ENCODE data around the gene ADI1.

The ADI1 gene

DNA sequence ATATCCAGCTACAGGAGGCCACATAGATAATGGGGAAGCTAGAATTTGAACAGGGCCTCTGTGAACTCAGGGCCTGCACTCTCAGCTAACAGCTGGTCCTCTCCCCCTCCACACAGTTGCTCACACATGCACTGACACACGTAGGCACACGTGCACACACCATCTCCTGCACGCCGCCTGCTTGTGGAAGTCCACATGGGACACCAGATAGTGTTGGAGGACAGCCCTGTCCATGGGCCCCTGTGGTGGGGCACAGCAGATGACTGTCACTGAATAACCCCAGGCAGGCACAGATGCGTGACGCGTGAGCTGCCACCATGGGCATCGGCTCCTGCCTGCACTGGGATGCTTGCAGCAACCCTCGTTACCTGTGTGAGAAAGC is 52.9 kb downstream of the ADI1 start:
- Histone ChIP-seq H3K27ac (ENCODE audit: low read depth, low read length) (no peak overlapping the region), H3K36me3 (ENCODE audit: insufficient read depth, low read length) (peaks cover 26% of the 10 kb centered on the region), H3K4me3 (ENCODE audit: low read length) (no peak overlapping the region)

GRCh38 chr2:3465844-3466481 is 53.4 kb downstream of the ADI1 start:
- Histone ChIP-seq H3K4me3 (ENCODE audit: low read length) (no peak overlapping the region), H3K9ac (ENCODE audit: low read depth, low read length) (no peak overlapping the region), H3K36me3 (ENCODE audit: insufficient read depth, low read length) (peaks cover 26% of the 10 kb centered on the region), H3K9me3 (ENCODE audit: insufficient read depth, low read depth, low read length) (no peaks in the 10 kb centered on the region), H3K27ac (ENCODE audit: low read depth, low read length) (no peak overlapping the region), H3K4me1 (ENCODE audit: insufficient read depth, low read length) (no peaks in the 10 kb centered on the region), H3K27me3 (ENCODE audit: insufficient read depth, low read length) (no peaks in the 10 kb centered on the region)
- WGBS = 85% methylated on average over 13 of the region's 13 CpGs

More for the DNA sequence above, 52.9 kb downstream of the ADI1 start:
- Histone ChIP-seq H3K27me3 (ENCODE audit: insufficient read depth, low read length) (no peaks in the 10 kb centered on the region), H3K9me3 (ENCODE audit: insufficient read depth, low read depth, low read length) (no peaks in the 10 kb centered on the region), H3K4me1 (ENCODE audit: insufficient read depth, low read length) (no peaks in the 10 kb centered on the region), H3K9ac (ENCODE audit: low read depth, low read length) (no peak overlapping the region)
- WGBS = 96% methylated on average over 9 of the region's 9 CpGs

DNA sequence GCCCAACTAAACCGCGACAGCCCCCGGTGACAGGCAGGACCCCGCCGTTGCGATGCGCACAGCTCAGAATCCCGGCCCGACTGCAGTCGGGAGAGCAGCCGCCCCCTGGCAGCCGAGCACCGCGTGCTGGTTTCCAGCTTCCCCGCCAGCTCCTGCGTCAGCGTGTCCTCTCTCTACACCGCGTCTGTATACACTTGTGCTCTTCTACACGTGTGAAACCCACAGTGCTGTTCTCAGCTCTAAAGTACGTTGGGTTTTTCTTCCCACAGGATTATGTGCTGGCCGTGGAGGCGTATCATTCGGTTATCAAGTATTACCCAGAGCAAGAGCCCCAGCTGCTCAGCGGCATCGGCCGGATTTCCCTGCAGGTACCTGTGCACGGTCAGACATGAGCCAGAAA is 54.0 kb downstream of the ADI1 start:
- Histone ChIP-seq H3K4me1 (ENCODE audit: insufficient read depth, low read length) (no peaks in the 10 kb centered on the region), H3K9me3 (ENCODE audit: insufficient read depth, low read depth, low read length) (no peaks in the 10 kb centered on the region), H3K36me3 (ENCODE audit: insufficient read depth, low read length) (peaks cover 24% of the 10 kb centered on the region), H3K9ac (ENCODE audit: low read depth, low read length) (no peak overlapping the region), H3K27me3 (ENCODE audit: insufficient read depth, low read length) (no peaks in the 10 kb centered on the region), H3K4me3 (ENCODE audit: low read length) (no peak overlapping the region), H3K27ac (ENCODE audit: low read depth, low read length) (no peak overlapping the region)
- WGBS = 94% methylated on average over 28 of the region's 28 CpGs

GRCh38 chr2:3464401-3465005 is 54.8 kb downstream of the ADI1 start:
- Histone ChIP-seq H3K36me3 (ENCODE audit: insufficient read depth, low read length) (peaks cover 17% of the 10 kb centered on the region), H3K4me1 (ENCODE audit: insufficient read depth, low read length) (no peaks in the 10 kb centered on the region), H3K9ac (ENCODE audit: low read depth, low read length) (no peak overlapping the region), H3K27me3 (ENCODE audit: insufficient read depth, low read length) (no peaks in the 10 kb centered on the region), H3K27ac (ENCODE audit: low read depth, low read length) (no peak overlapping the region), H3K9me3 (ENCODE audit: insufficient read depth, low read depth, low read length) (no peaks in the 10 kb centered on the region), H3K4me3 (ENCODE audit: low read length) (no peak overlapping the region)
- WGBS = 96% methylated on average over 21 of the region's 21 CpGs

DNA sequence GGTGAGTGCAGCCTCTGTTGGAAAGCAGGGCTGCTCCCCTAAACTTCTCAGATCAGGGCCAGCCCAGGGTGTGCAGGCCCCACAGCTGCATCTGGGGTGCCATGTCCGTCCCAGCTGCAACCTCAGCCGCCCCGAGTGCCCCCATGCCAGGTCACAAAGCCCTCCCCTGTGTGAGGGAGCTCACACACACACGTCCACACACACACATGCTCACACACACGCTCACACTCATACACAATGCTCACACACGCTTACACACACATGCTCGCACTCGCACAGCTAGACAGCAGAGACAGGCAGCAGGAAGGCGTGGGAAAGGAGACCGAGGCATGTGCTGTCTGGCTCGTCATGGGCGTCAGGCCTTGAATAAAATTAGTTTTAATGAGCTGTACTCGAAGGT is 55.4 kb downstream of the ADI1 start:
- H3K27ac ChIP-seq (ENCODE audit: low read depth, low read length) = no peak overlapping the region
- no peaks in the 10 kb centered on the region for H3K27me3 ChIP-seq (ENCODE audit: insufficient read depth, low read length)
- 96% methylated on average over 13 of the region's 13 CpGs for WGBS
- peaks cover 13% of the 10 kb centered on the region for H3K36me3 ChIP-seq (ENCODE audit: insufficient read depth, low read length)
- H3K4me3 ChIP-seq (ENCODE audit: low read length) = no peak overlapping the region
- H3K9ac ChIP-seq (ENCODE audit: low read depth, low read length) = no peak overlapping the region
- H3K9me3 ChIP-seq (ENCODE audit: insufficient read depth, low read depth, low read length) = no peaks in the 10 kb centered on the region
- H3K4me1 ChIP-seq (ENCODE audit: insufficient read depth, low read length) = no peaks in the 10 kb centered on the region

DNA sequence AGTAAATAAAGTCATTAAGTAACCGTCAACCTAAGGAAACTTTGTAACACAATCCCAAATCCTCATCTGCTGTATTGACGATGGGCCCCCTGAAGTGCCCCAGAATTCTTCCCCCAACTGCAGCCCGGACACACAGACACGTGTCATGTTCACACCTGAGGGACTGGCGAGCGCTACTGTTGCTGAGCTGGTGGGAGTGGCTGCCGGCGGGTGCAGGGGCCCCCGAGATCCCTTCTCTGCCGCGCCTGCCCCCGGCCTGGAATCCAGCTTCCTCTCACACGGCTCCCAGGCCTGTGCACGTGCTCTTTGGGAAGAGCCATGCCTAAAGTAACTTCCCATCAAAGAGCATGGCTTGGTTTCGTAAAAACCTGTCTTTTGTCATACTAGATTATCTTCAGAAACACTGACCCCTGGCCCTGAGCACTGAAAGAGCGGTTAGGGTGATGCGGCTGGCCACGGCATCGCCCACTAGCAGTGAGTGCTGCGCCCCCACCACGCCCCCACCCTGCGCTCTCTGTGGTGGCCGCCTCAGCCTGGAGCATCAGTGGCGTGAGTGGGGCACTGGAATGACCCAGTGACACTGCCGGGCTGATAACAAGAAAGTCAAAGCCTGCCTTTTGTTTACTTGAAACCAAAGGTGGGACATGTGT is 56.0 kb downstream of the ADI1 start:
- 91% methylated on average over 25 of the region's 25 CpGs for WGBS
- H3K27ac ChIP-seq (ENCODE audit: low read depth, low read length) = no peak overlapping the region

DNA sequence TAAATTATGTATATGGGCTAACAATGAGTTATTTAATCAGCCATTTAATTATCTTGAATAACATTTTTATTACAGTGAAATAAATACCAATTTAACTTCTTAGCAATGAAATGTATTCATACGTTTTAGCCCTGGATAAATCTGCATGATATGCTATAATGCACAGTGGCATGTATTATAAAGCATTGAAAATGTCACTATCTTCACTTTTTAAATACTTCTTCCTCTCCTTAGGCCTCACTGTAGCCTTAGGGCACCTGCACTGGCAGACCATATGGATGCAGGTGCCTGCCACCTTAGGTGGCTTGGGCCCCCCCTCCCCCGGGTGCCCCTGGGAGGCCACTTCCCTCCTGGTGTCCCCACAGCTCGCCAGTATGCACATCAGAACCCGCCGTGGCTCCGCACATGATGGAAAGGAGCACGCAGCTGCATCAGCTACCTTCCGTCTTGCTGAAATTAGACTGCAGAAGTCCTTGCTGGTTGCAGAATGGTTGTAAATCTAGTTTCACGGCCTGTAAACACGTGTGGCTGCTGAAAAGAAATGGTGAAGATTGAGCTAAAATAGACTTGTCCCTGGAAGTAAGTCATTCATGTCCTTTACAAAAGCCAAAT is 56.7 kb downstream of the ADI1 start:
- no peak overlapping the region for H3K9ac ChIP-seq (ENCODE audit: low read depth, low read length)
- no peak overlapping the region for H3K4me3 ChIP-seq (ENCODE audit: low read length)
- no peak overlapping the region for H3K27ac ChIP-seq (ENCODE audit: low read depth, low read length)
- WGBS = 86% methylated on average over 9 of the region's 10 CpGs
- no peaks in the 10 kb centered on the region for H3K4me1 ChIP-seq (ENCODE audit: insufficient read depth, low read length)
- peaks cover 16% of the 10 kb centered on the region for H3K36me3 ChIP-seq (ENCODE audit: insufficient read depth, low read length)
- no peaks in the 10 kb centered on the region for H3K27me3 ChIP-seq (ENCODE audit: insufficient read depth, low read length)
- no peaks in the 10 kb centered on the region for H3K9me3 ChIP-seq (ENCODE audit: insufficient read depth, low read depth, low read length)

More for the DNA sequence above, 56.0 kb downstream of the ADI1 start:
- H3K9ac ChIP-seq (ENCODE audit: low read depth, low read length) = no peak overlapping the region
- peaks cover 14% of the 10 kb centered on the region for H3K36me3 ChIP-seq (ENCODE audit: insufficient read depth, low read length)
- H3K9me3 ChIP-seq (ENCODE audit: insufficient read depth, low read depth, low read length) = no peaks in the 10 kb centered on the region
- no peaks in the 10 kb centered on the region for H3K4me1 ChIP-seq (ENCODE audit: insufficient read depth, low read length)
- no peaks in the 10 kb centered on the region for H3K27me3 ChIP-seq (ENCODE audit: insufficient read depth, low read length)
- H3K4me3 ChIP-seq (ENCODE audit: low read length) = no peak overlapping the region

- 62% methylated on average over 12 of the region's 12 CpGs for WGBS
- H3K9ac ChIP-seq (ENCODE audit: low read depth, low read length) = no peak overlapping the region
- no peaks in the 10 kb centered on the region for H3K9me3 ChIP-seq (ENCODE audit: insufficient read depth, low read depth, low read length)
- H3K4me1 ChIP-seq (ENCODE audit: insufficient read depth, low read length) = no peaks in the 10 kb centered on the region
- no peaks in the 10 kb centered on the region for H3K27me3 ChIP-seq (ENCODE audit: insufficient read depth, low read length)
- 0 out of 2 replicates have a peak overlapping the region, but pooled peaks have one; percentile 12 for H3K27ac ChIP-seq (ENCODE audit: low read depth, low read length)
- no peak overlapping the region for H3K4me3 ChIP-seq (ENCODE audit: low read length)
- peaks cover 15% of the 10 kb centered on the region for H3K36me3 ChIP-seq (ENCODE audit: insufficient read depth, low read length)
These were observed 57.4 kb downstream of the ADI1 start for GRCh38 chr2:3461801-3462492.

DNA sequence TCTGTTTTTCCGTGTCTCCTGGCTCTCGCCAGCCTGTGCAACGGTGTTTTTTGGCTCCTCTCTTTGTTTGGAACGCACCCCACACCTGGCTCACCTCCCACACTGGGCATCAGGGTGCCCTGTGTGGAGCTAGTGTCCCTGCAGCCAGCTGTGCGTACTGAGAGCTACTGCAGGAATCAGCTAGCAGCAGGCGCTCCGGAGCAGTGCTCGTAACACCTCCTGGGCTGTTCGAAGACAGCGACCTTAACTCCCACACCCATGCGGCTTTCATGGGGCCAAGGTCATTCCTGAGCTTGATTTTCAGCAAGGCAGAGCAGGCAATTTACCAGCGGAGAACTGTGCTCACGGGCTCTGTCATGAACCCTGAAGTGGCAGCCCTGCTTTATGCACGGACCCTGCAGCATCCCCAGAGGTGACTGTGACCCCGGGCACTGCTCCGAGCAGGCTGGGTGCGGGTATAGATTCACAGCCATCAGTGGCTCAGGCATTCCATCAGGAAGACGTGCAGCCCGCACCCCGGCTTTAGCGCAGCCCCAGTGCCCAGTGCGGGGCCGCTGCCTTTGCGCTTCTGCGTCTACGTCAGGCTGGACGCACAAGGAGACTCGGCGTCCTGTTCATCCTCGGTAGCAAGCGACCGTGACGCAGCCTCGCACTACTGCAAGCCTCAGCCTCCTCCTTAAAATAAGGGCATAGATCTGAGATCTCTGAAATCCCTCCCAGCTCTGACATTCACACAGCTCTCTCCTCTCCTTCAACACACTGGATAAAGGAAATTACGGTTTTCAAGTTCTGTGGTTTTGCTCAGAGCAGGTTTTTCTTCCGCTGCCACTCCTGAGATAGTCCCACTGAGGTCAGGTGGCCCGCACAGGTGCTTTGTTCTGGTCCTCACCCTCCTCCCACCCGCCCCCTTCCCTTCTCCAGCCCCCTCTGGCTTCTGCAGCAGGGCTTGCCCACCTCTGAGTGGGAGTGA is 58.2 kb downstream of the ADI1 start:
- Histone ChIP-seq H3K27ac (ENCODE audit: low read depth, low read length) (no peak overlapping the region), H3K9ac (ENCODE audit: low read depth, low read length) (no peak overlapping the region)

DNA sequence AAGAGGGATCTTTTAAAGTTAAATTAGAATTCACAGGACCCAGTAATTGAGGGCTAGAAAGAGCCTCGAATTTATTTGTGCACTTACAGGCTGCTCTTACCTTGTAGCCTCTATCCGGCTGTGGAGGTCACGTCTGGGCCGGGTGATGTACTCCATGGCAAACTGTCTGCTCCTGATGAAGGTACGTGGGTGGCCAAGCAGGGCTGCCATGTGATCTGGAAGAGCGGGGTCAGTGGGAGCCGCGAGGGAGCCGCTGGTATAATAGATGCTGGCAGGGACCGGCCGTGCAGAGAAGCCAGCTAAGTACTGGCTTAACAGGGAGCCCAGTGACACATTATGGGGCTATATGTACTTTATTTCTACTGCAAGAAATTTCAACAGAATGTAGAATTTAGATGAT is 59.2 kb downstream of the ADI1 start:
- Histone ChIP-seq H3K27me3 (ENCODE audit: insufficient read depth, low read length) (no peaks in the 10 kb centered on the region), H3K4me1 (ENCODE audit: insufficient read depth, low read length) (no peaks in the 10 kb centered on the region), H3K9ac (ENCODE audit: low read depth, low read length) (no peak overlapping the region), H3K9me3 (ENCODE audit: insufficient read depth, low read depth, low read length) (no peaks in the 10 kb centered on the region), H3K36me3 (ENCODE audit: insufficient read depth, low read length) (peaks cover 28% of the 10 kb centered on the region), H3K27ac (ENCODE audit: low read depth, low read length) (no peak overlapping the region), H3K4me3 (ENCODE audit: low read length) (no peak overlapping the region)
- WGBS = 92% methylated on average over 11 of the region's 11 CpGs

More for the DNA sequence above, 58.2 kb downstream of the ADI1 start:
- peaks cover 22% of the 10 kb centered on the region for H3K36me3 ChIP-seq (ENCODE audit: insufficient read depth, low read length)
- no peak overlapping the region for H3K4me3 ChIP-seq (ENCODE audit: low read length)
- H3K27me3 ChIP-seq (ENCODE audit: insufficient read depth, low read length) = no peaks in the 10 kb centered on the region
- 94% methylated on average over 37 of the region's 38 CpGs for WGBS
- H3K9me3 ChIP-seq (ENCODE audit: insufficient read depth, low read depth, low read length) = no peaks in the 10 kb centered on the region
- no peaks in the 10 kb centered on the region for H3K4me1 ChIP-seq (ENCODE audit: insufficient read depth, low read length)
